PFSK-1 (cell line): ENCODE results near the gene DAPP1.

ENCODE experiments used
- POLR2AphosphoS5 ChIP-seq: IDR thresholded peaks from 2 replicates; pipeline ENCODE4 v1.6.1; 2012; ENCODE audit warnings: low read depth, mild to moderate bottlenecking, control low read depth, low read length, moderate library complexity
- REST ChIP-seq, 2 experiments: IDR thresholded peaks; 2 replicates each; pipeline versions ENCODE4 v1.6.1 to v1.8.0; 2011 to 2012; ENCODE audit warnings: low read depth in 2 of 2, low read length in 2 of 2, control low read depth in 1 of 2, inconsistent platforms in 1 of 2, mild to moderate bottlenecking in 1 of 2, moderate library complexity in 1 of 2; ENCODE audit not compliant: insufficient read depth in 1 of 2
- SIN3A ChIP-seq: IDR thresholded peaks from 2 replicates; pipeline ENCODE4 v1.6.1; 2012; ENCODE audit warnings: mild to moderate bottlenecking, low read length, moderate library complexity, borderline replicate concordance; ENCODE audit not compliant: insufficient read depth
- TAF1 ChIP-seq: IDR thresholded peaks from 2 replicates; pipeline ENCODE4 v1.6.1; 2012; ENCODE audit warnings: low read length, control low read depth, borderline replicate concordance; ENCODE audit not compliant: insufficient read depth

- TF ChIP-seq REST (IDR thresholded peaks at IDR 0.05; ENCODE audit: insufficient read depth in 1 of 2, low read depth in 2 of 2, low read length in 2 of 2) (no peak), SIN3A (no peak), TAF1 (no peak), POLR2AphosphoS5 (no peak)
These were observed 62.0 kb downstream of the DAPP1 start for GRCh38 chr4:99878604-99879003.
